ENCODE measurements around the gene COLEC11.
A peak's percentile ranks its signal among the peaks of the same experiment; 100 is the strongest.

- TF ChIP-seq CTCF (IDR thresholded peaks at IDR 0.05 in 8 of 11, conservative IDR thresholded peaks at IDR 0.05 in 3 of 11) (peak in 2 of 11 experiments; percentile 11 to 25), POLR2A (IDR thresholded peaks at IDR 0.05) (no peak), POLR2AphosphoS5 (IDR thresholded peaks at IDR 0.05) (peak; percentile 26 to 80 (median 74))
Measured at GRCh38 chr2:3651691-3652648, 57.1 kb downstream of the COLEC11 start.

All from spleen (tissue), 7 donors.